ENCODE results near the gene TAAR6. TPM values are rescaled to one million over a fixed set of nuclear protein-coding genes. Genes with fewer than 3 reads are reported as not detected.

Gene TAAR6
- total and polyA plus RNA-seq, 10 of the 15 experiments (the other 5 are each of a cell fraction or from before 2014, with no cell fraction given): not detected

- ChIA-PET SMC1A (ENCODE audit: uncharacterized antibody, unreplicated experiment) (no interaction called here), CTCF (no interaction called here), RAD21 (ENCODE audit: unreplicated experiment) (no interaction called here), POLR2A (no interaction called here)
- no peak for TF ChIP-seq POU2F2 (IDR thresholded peaks at IDR 0.05; ENCODE audit: borderline replicate concordance, low read depth, low read length)
- TF ChIP-seq, protein P1, sequence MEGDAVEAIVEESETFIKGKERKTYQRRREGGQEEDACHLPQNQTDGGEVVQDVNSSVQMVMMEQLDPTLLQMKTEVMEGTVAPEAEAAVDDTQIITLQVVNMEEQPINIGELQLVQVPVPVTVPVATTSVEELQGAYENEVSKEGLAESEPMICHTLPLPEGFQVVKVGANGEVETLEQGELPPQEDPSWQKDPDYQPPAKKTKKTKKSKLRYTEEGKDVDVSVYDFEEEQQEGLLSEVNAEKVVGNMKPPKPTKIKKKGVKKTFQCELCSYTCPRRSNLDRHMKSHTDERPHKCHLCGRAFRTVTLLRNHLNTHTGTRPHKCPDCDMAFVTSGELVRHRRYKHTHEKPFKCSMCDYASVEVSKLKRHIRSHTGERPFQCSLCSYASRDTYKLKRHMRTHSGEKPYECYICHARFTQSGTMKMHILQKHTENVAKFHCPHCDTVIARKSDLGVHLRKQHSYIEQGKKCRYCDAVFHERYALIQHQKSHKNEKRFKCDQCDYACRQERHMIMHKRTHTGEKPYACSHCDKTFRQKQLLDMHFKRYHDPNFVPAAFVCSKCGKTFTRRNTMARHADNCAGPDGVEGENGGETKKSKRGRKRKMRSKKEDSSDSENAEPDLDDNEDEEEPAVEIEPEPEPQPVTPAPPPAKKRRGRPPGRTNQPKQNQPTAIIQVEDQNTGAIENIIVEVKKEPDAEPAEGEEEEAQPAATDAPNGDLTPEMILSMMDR (IDR thresholded peaks at IDR 0.05 in 2 of 3, conservative IDR thresholded peaks at IDR 0.05 in 1 of 3; ENCODE audit: control insufficient read depth in 2 of 3, extremely low read depth in 1 of 3, insufficient read depth in 1 of 3, low read depth in 3 of 3, low read length in 3 of 3): no peak
- no peak for TF ChIP-seq MEF2B (IDR thresholded peaks at IDR 0.05; ENCODE audit: partially characterized antibody, poor library complexity, severe bottlenecking)
- no peak for TF ChIP-seq MTA3 (IDR thresholded peaks at IDR 0.05; ENCODE audit: borderline replicate concordance, low read length)
- TF ChIP-seq SP1 (IDR thresholded peaks at IDR 0.05; ENCODE audit: low read depth, low read length): no peak
- TF ChIP-seq JUND (IDR thresholded peaks at IDR 0.05; ENCODE audit: low read depth, low read length): no peak
- no peak for TF ChIP-seq ZNF24 (IDR thresholded peaks at IDR 0.05)
- TF ChIP-seq, protein P2, sequence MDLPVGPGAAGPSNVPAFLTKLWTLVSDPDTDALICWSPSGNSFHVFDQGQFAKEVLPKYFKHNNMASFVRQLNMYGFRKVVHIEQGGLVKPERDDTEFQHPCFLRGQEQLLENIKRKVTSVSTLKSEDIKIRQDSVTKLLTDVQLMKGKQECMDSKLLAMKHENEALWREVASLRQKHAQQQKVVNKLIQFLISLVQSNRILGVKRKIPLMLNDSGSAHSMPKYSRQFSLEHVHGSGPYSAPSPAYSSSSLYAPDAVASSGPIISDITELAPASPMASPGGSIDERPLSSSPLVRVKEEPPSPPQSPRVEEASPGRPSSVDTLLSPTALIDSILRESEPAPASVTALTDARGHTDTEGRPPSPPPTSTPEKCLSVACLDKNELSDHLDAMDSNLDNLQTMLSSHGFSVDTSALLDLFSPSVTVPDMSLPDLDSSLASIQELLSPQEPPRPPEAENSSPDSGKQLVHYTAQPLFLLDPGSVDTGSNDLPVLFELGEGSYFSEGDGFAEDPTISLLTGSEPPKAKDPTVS (IDR thresholded peaks at IDR 0.05; ENCODE audit: low read depth, low read length): no peak
- TF ChIP-seq WRNIP1 (IDR thresholded peaks at IDR 0.05; ENCODE audit: borderline replicate concordance, low read depth, low read length): no peak
- TF ChIP-seq TCF7 (IDR thresholded peaks at IDR 0.05; ENCODE audit: borderline replicate concordance): no peak
- no peak for TF ChIP-seq RUNX3 (IDR thresholded peaks at IDR 0.05; ENCODE audit: low read length)
- TF ChIP-seq ZNF207 (IDR thresholded peaks at IDR 0.05; ENCODE audit: borderline replicate concordance): no peak
- DNase-seq (ENCODE audit: low read depth, low spot score) (no peak), FAIRE-seq (no peak), ATAC-seq (no peak)
- H3K4me2 ChIP-seq (ENCODE audit: control insufficient read depth, insufficient read depth): no peak overlapping the region
- 27% methylated on average over 2 of the region's 2 CpGs for WGBS (ENCODE audit: insufficient coverage, insufficient replicate concordance, low lambda C conversion rate, missing lambda C conversion rate)
- H3K79me2 ChIP-seq (ENCODE audit: control insufficient read depth, insufficient read depth, low read length): no peaks in the 10 kb centered on the region
- BruUV-seq (replicated peaks): no TSS peak
- in situ Hi-C loops (cut with MboI) (no loop called here), intact Hi-C loops (cut with micrococcal nuclease; ENCODE audit: unreplicated experiment) (no loop called here)
- no peaks in the 10 kb centered on the region for H3K9me3 ChIP-seq (replicated peaks; ENCODE audit: control insufficient read depth, insufficient read depth, low read length)
- no peak overlapping the region for H3K27ac ChIP-seq (ENCODE audit: control insufficient read depth, insufficient read depth)
- no peaks in the 10 kb centered on the region for H3K36me3 ChIP-seq (ENCODE audit: control insufficient read depth in 2 of 2, insufficient read depth in 2 of 2, low read length in 1 of 2)
- H4K20me1 ChIP-seq (ENCODE audit: control insufficient read depth, insufficient read depth): no peaks in the 10 kb centered on the region
- H3K4me1 ChIP-seq (ENCODE audit: control insufficient read depth, insufficient read depth, low read length): no peaks in the 10 kb centered on the region
- H3K27me3 ChIP-seq (replicated peaks in 1 of 2; ENCODE audit: control insufficient read depth in 2 of 2, insufficient read depth in 2 of 2, low read length in 1 of 2): no peaks in the 10 kb centered on the region
- H3K9ac ChIP-seq (ENCODE audit: control insufficient read depth, insufficient read depth, low read length): no peak overlapping the region
- H2AFZ ChIP-seq (ENCODE audit: control insufficient read depth, low read depth, low read length): no peak overlapping the region
- no peak overlapping the region for H3K4me3 ChIP-seq
Measured at GRCh38 chr6:132611616-132612015, 41.5 kb downstream of the TAAR6 start.

Data from GM12878 (cell line).